DND-41 (cell line): Measurements from ENCODE around the gene ANKRD12.

Experiments used
- ATAC-seq: fragments of 200-7000 bp; cut with Tn5 transposase; 3 replicates; pipeline ENCODE4 v1.9.1; 2021; ENCODE audit warnings: low read depth; ENCODE audit not compliant: insufficient read depth
- DNase-seq: peaks from one replicate; pipeline ENCODE4 v3.0.0-alpha.2; 2020
- H2AFZ ChIP-seq: 2 replicates; pipeline ENCODE4 v1.6.0; 2012; ENCODE audit warnings: low read depth, low read length
- H3K27ac ChIP-seq: 2 replicates; pipeline ENCODE4 v1.5.1; 2012; ENCODE audit warnings: low read length, inconsistent platforms
- H3K27me3 ChIP-seq: fragments of 200-600 bp; sonication (generic); 2 replicates; pipeline ENCODE4 v1.6.0; 2012; ENCODE audit warnings: low read length, mild to moderate bottlenecking, inconsistent platforms; ENCODE audit not compliant: insufficient read depth, poor library complexity
- H3K36me3 ChIP-seq: 2 replicates; pipeline ENCODE4 v1.5.1; 2012; ENCODE audit warnings: low read length, inconsistent platforms; ENCODE audit not compliant: insufficient read depth
- H3K4me1 ChIP-seq: 2 replicates; pipeline ENCODE4 v1.5.1; 2012; ENCODE audit warnings: mild to moderate bottlenecking, low read length; ENCODE audit not compliant: insufficient read depth
- H3K4me2 ChIP-seq: 2 replicates; pipeline ENCODE4 v1.6.0; 2012; ENCODE audit warnings: mild to moderate bottlenecking, moderate library complexity, low read length, inconsistent platforms; ENCODE audit not compliant: insufficient read depth
- H3K4me3 ChIP-seq, 2 experiments: fragments of 200-600 bp in 1 of 2; shearing (Covaris generic) in 1 of 2; 2 replicates each; pipeline ENCODE4 v1.5.1; 2012 to 2016; ENCODE audit warnings: inconsistent platforms in 2 of 2, low read length in 2 of 2, mild to moderate bottlenecking in 2 of 2, low read depth in 1 of 2, moderate library complexity in 1 of 2
- H3K79me2 ChIP-seq: 2 replicates; pipeline ENCODE4 v1.6.0; 2012; ENCODE audit warnings: low read length, inconsistent platforms; ENCODE audit not compliant: insufficient read depth
- H3K9ac ChIP-seq: 2 replicates; pipeline ENCODE4 v1.6.0; 2012; ENCODE audit warnings: low read depth, mild to moderate bottlenecking, inconsistent platforms, low read length, moderate library complexity
- H3K9me3 ChIP-seq: 2 replicates; pipeline ENCODE4 v1.5.1; 2012; ENCODE audit warnings: low read length, moderate library complexity, mild to moderate bottlenecking, inconsistent platforms; ENCODE audit not compliant: insufficient read depth, severe bottlenecking
- H4K20me1 ChIP-seq: 2 replicates; pipeline ENCODE4 v1.6.0; 2012; ENCODE audit warnings: low read length; ENCODE audit not compliant: insufficient read depth
- EZH2 ChIP-seq: IDR thresholded peaks from 3 replicates; pipeline ENCODE4 v1.6.1; 2012; ENCODE audit warnings: borderline replicate concordance, low read depth, mild to moderate bottlenecking, moderate library complexity, low read length, inconsistent platforms; ENCODE audit not compliant: severe bottlenecking
- TF ChIP-seq, protein P1 (sequence below): IDR thresholded peaks from 2 replicates; pipeline ENCODE4 v1.5.1; 2012; ENCODE audit warnings: borderline replicate concordance, low read length, moderate library complexity, mild to moderate bottlenecking; ENCODE audit not compliant: poor library complexity, severe bottlenecking; ENCODE audit errors: extremely low read depth

Gene ANKRD12

GRCh38 chr18:9174302-9174701 is 37.7 kb downstream of the ANKRD12 start:
- H3K27ac ChIP-seq: no peak overlapping the region
- no peak overlapping the region for H3K9ac ChIP-seq
- no peak overlapping the region for H3K4me2 ChIP-seq
- no peaks in the 10 kb centered on the region; the same call in 1 of the 2 replicates for H3K36me3 ChIP-seq
- H3K4me3 ChIP-seq: no peak overlapping the region
- H3K27me3 ChIP-seq: no peaks in the 10 kb centered on the region
- H3K79me2 ChIP-seq: peaks cover 72% of the 10 kb centered on the region
- DNase-seq: no peak
- no peak overlapping the region for H2AFZ ChIP-seq
- TF ChIP-seq EZH2: no peak
- TF ChIP-seq, protein P1, sequence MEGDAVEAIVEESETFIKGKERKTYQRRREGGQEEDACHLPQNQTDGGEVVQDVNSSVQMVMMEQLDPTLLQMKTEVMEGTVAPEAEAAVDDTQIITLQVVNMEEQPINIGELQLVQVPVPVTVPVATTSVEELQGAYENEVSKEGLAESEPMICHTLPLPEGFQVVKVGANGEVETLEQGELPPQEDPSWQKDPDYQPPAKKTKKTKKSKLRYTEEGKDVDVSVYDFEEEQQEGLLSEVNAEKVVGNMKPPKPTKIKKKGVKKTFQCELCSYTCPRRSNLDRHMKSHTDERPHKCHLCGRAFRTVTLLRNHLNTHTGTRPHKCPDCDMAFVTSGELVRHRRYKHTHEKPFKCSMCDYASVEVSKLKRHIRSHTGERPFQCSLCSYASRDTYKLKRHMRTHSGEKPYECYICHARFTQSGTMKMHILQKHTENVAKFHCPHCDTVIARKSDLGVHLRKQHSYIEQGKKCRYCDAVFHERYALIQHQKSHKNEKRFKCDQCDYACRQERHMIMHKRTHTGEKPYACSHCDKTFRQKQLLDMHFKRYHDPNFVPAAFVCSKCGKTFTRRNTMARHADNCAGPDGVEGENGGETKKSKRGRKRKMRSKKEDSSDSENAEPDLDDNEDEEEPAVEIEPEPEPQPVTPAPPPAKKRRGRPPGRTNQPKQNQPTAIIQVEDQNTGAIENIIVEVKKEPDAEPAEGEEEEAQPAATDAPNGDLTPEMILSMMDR: no peak
- H3K4me1 ChIP-seq: no peaks in the 10 kb centered on the region
- no peaks in the 10 kb centered on the region for H3K9me3 ChIP-seq
- H4K20me1 ChIP-seq: peaks cover 11% of the 10 kb centered on the region
- no peak for ATAC-seq

DNA sequence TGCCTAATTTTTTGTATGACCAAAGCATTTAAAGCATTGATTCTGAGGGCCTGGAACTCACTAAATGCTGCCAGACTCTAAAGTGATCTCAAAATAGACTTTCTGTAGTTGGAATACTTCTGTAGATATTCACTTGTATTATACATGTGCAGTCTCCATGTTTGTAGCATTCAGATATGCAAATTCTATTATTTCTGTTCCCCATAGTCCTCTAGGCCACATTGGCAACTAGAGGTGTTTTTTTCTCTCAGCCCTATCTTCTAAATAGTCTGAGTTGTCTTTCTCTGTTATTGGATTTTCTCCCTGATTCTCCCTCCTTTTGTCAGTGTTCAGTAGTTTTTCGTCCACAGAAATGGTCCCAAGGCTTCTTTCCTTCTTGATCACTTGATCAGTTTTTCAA is 38.5 kb downstream of the ANKRD12 start:
- Histone ChIP-seq H3K4me3 (no peak overlapping the region), H3K79me2 (peaks cover 79% of the 10 kb centered on the region), H2AFZ (no peak overlapping the region), H3K4me1 (no peaks in the 10 kb centered on the region), H3K27ac (no peak overlapping the region), H3K9me3 (no peaks in the 10 kb centered on the region), H3K4me2 (no peak overlapping the region), H3K27me3 (no peaks in the 10 kb centered on the region), H3K9ac (no peak overlapping the region), H4K20me1 (peaks cover 11% of the 10 kb centered on the region), H3K36me3 (no peaks in the 10 kb centered on the region; the same call in 1 of the 2 replicates)
- TF ChIP-seq EZH2: no peak
- TF ChIP-seq, protein P1: no peak
- no peak for DNase-seq
- ATAC-seq: no peak

DNA sequence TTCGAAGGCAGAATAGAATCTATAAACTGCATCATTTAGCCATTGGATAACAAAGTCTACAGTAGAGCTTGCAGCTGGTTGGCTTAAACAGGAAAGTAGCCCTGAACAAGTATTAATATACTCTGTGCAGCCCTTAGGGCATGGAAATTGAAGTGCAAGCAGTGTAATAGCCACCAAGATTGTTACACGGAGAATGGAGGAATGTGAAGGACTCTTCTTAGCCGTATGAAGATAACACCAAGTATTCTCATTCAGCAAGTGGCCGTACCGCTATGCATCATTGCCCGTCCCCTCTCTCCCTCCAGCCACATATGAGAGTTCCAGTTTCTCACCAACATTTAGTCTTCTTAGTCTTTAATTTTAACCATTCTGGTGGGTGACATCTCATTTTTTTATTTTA is 40.5 kb downstream of the ANKRD12 start:
- Histone ChIP-seq H3K9ac (no peak overlapping the region), H3K9me3 (no peaks in the 10 kb centered on the region), H4K20me1 (peaks cover 11% of the 10 kb centered on the region), H3K27ac (no peak overlapping the region), H3K36me3 (no peaks in the 10 kb centered on the region; the same call in 1 of the 2 replicates), H3K4me1 (no peaks in the 10 kb centered on the region), H3K27me3 (no peaks in the 10 kb centered on the region), H3K79me2 (peaks cover 79% of the 10 kb centered on the region), H3K4me2 (no peak overlapping the region), H3K4me3 (no peak overlapping the region), H2AFZ (no peak overlapping the region)
- TF ChIP-seq EZH2: no peak
- TF ChIP-seq, protein P1: no peak
- no peak for ATAC-seq
- no peak for DNase-seq

DNA sequence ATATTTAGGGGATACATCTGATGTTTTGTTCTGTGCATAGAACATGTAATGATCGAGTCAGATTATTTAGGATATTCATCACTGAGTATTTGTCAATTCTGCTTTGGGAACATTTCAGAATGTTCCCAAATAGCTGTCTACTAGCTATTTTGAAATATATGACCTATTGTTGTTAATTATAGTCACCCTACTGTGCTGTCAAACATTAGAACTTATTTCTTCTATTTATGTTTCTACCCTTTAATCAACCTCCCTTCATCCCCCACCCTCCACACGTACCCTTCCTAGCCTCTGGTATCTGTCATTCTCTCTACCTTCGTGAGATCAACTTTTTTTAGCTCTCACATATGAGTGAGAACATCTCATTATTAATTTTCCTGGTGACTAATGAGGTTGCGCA is 40.9 kb downstream of the ANKRD12 start:
- Histone ChIP-seq H3K36me3 (no peaks in the 10 kb centered on the region; the same call in 1 of the 2 replicates), H3K4me2 (no peak overlapping the region), H3K9me3 (no peaks in the 10 kb centered on the region), H3K79me2 (peaks cover 75% of the 10 kb centered on the region), H3K9ac (no peak overlapping the region), H2AFZ (no peak overlapping the region), H3K4me3 (no peak overlapping the region), H3K27ac (no peak overlapping the region), H4K20me1 (peaks cover 11% of the 10 kb centered on the region), H3K4me1 (no peaks in the 10 kb centered on the region), H3K27me3 (no peaks in the 10 kb centered on the region)
- no peak for ATAC-seq
- TF ChIP-seq, protein P1: no peak
- TF ChIP-seq EZH2: no peak
- no peak for DNase-seq
